ENCODE data around the gene PAXIP1.

PAXIP1 gene

DNA sequence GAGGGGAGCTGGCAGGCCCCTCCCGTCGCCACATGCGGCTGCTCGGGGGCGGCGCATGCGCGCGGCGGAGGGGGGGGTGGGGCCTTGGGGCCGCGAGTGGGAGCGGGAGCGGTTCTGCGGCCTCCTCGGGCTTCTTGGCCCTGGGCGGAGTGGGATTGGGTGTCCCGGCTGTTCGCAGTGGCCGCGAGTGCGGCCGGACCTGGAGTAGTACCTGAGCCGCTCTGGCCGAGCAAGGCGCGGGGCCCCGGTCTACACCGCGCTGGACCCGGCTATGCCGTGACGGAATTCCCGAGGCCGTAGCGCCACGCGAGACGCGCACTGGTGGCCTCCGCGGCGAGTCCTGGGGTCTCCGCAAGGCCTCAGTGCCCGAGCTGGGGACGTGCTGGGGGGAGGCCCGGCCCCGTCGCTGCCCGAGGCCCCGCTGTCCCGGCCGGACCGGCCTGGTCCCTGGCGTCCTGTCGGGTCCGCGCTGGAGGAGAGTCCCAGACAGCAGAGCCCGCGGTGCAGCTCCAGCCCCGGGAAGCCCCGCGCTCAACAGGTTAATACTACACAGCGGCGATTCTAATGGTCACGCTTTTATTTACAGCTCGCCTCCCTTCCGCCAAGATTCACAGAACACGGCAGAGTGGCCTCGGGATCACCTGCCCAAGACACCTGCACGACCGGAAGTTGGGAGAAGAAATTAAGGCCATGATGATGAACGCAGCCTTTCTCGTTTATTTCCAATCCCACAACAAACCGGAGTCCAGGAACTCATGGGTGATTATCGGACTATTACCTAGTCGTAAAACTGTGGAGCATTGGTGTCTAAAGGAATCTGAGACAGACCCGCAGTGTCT is 671 bp upstream of the PAXIP1 start (continued):
- peak; percentile 46; the same call in 1 of the 2 replicates for TF ChIP-seq KLF8 (tag by site-specific recombination; IDR thresholded peaks at IDR 0.05)
- TF ChIP-seq ZBTB7A (tag by site-specific recombination; IDR thresholded peaks at IDR 0.05; ENCODE audit: low read depth): no peak
- TF ChIP-seq, protein P1, sequence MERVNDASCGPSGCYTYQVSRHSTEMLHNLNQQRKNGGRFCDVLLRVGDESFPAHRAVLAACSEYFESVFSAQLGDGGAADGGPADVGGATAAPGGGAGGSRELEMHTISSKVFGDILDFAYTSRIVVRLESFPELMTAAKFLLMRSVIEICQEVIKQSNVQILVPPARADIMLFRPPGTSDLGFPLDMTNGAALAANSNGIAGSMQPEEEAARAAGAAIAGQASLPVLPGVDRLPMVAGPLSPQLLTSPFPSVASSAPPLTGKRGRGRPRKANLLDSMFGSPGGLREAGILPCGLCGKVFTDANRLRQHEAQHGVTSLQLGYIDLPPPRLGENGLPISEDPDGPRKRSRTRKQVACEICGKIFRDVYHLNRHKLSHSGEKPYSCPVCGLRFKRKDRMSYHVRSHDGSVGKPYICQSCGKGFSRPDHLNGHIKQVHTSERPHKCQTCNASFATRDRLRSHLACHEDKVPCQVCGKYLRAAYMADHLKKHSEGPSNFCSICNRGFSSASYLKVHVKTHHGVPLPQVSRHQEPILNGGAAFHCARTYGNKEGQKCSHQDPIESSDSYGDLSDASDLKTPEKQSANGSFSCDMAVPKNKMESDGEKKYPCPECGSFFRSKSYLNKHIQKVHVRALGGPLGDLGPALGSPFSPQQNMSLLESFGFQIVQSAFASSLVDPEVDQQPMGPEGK (tag by site-specific recombination; IDR thresholded peaks at IDR 0.05): peak; percentile 78
- TF ChIP-seq ZNF76 (tag by site-specific recombination; IDR thresholded peaks at IDR 0.05; ENCODE audit: borderline replicate concordance, low read depth): peak; percentile 64; the same call in 1 of the 2 replicates
- peak; percentile 78 for TF ChIP-seq ZSCAN30 (tag by site-specific recombination; IDR thresholded peaks at IDR 0.05)

DNA sequence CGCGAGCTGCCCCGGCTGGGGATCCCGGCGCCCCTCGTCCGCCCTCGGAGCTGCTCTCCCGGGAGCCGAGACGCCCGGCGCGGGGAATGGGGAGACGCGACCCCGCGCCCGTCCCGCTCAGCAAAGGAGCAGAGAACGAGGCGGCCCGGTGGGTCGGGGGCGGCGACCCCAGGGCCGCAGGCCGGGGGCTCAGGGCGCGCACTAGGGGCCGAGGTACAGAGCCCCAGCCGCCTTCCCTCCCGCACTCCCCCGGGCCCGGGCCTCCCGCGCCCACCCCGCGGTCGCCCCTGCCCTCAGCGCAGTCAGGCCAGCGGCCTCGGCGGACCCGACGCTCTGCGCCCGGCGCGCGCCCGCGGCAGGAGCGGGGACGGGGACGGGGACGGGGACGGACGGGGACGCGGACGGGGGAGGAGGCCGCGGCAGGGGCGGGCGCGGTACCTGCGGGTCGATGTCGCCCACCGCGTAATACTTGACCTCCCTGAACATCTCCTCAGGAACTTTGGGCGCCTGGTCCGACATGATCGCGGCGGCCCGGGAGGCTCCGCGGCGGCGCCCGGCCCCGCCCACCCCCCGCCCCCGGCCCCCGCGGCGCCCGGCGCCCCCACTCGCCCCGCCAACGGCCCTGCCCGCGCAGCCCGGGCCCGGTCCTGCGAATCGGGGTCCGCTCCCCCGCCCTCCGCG is 373 bp downstream of the PAXIP1 start:
- TF ChIP-seq PRDM10 (tag by site-specific recombination; IDR thresholded peaks at IDR 0.05) (no peak), ZBTB26 (tag by site-specific recombination; optimal IDR thresholded peaks at IDR 0.05) (peak; percentile 17)
- peaks cover 7 to 52% of the 10 kb centered on the region in 2 experiments; a peak in 2 of 3 replicates for H3K36me3 ChIP-seq (ENCODE audit: control insufficient read depth in 2 of 2, insufficient read depth in 1 of 2, low read length in 2 of 2)
- H3K4me1 ChIP-seq (ENCODE audit: control insufficient read depth, insufficient read depth, low read length): no peaks in the 10 kb centered on the region
- peak overlapping the region; percentile 97 for H3K4me3 ChIP-seq (ENCODE audit: low read depth, low read length)
- no peaks in the 10 kb centered on the region for H3K9me3 ChIP-seq (ENCODE audit: control insufficient read depth, insufficient read depth, low read depth, low read length)
- H3K27ac ChIP-seq (ENCODE audit: extremely low read depth, low read depth, low read length): peak overlapping the region; percentile 97
- CTCF ChIA-PET: no interaction called here
- POLR2A ChIA-PET: interaction anchor here (0.6 to 1.6 kb wide), 8 partner anchors 26 to 343 kb away, joined by 3 to 7 read pairs (median 3); no protein-coding TSS in a partner anchor

DNA sequence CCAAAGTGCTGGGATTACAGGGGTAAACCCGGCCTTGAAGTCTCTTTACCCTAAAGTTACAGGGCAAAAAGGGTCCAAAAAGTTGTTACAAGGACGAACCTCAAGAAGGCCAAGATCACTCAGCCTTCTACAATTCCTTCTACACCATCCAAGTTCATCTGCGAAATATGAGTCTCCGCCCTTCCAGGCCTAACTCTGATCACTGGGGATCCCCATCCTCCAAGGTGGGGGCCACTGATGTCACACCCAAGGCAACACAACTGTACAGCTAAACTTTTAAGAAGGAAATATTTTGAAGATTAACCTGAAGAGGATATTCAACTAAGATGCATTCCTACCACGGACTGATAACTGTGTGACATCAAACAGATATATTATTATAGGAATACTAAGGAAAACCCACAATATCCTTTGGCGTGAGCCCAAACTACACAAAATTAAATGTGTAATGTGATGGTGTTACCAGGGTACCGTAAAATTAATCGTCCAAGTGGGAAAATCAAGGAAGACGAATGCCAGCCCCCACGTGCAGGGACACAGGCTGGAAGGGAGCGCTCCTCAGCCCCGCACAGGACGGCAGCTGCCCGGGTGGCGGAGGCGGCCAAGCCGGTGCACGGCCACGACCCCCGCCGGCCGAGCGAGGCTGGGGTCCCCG is 1.0 kb downstream of the PAXIP1 start:
- POLR2A ChIA-PET: interaction anchor here (1.1 kb wide), 1 partner anchor 295 kb away, joined by 3 read pairs; no protein-coding TSS in a partner anchor
- no peaks in the 10 kb centered on the region for H3K4me1 ChIP-seq (ENCODE audit: control insufficient read depth, insufficient read depth, low read length)
- peak overlapping the region; percentile 70; the same call in 1 of the 2 replicates for H3K27ac ChIP-seq (ENCODE audit: extremely low read depth, low read depth, low read length)
- H3K4me3 ChIP-seq (ENCODE audit: low read depth, low read length): peak overlapping the region; percentile 97
- CTCF ChIA-PET: no interaction called here
- H3K36me3 ChIP-seq (ENCODE audit: control insufficient read depth in 2 of 2, insufficient read depth in 1 of 2, low read length in 2 of 2): peaks cover 7 to 54% of the 10 kb centered on the region in 2 experiments; a peak in 2 of 3 replicates
- H3K9me3 ChIP-seq (ENCODE audit: control insufficient read depth, insufficient read depth, low read depth, low read length): no peaks in the 10 kb centered on the region
- TF ChIP-seq, protein P1 (tag by site-specific recombination; IDR thresholded peaks at IDR 0.05): 0 out of 2 replicates have a peak, but pooled peaks have one; percentile 15
- TF ChIP-seq ZNF623 (tag by site-specific recombination; IDR thresholded peaks at IDR 0.05) (no peak), SP7 (tag by site-specific recombination; IDR thresholded peaks at IDR 0.05) (no peak), ZNF629 (tag by site-specific recombination; IDR thresholded peaks at IDR 0.05) (no peak), ZNF302 (tag by site-specific recombination; IDR thresholded peaks at IDR 0.05; ENCODE audit: low read depth) (no peak), ZNF513 (tag by site-specific recombination; IDR thresholded peaks at IDR 0.05) (no peak), ZNF26 (tag by site-specific recombination; IDR thresholded peaks at IDR 0.05) (no peak), ZNF792 (tag by site-specific recombination; IDR thresholded peaks at IDR 0.05) (no peak), KLF1 (tag by site-specific recombination; IDR thresholded peaks at IDR 0.05) (no peak), ZNF121 (tag by site-specific recombination; IDR thresholded peaks at IDR 0.05) (no peak)
